ENCODE results near the gene TCIRG1. TPM values are rescaled to one million over a fixed set of nuclear protein-coding genes. Genes with fewer than 3 reads are reported as not detected.
A peak's percentile ranks its signal among the peaks of the same experiment; 100 is the strongest.

TCIRG1 gene
- total and polyA plus RNA-seq, 2 of the 13 experiments (the other 11 are each of a cell fraction or from before 2014, with no cell fraction given): 48.0 to 69.6 TPM

DNA sequence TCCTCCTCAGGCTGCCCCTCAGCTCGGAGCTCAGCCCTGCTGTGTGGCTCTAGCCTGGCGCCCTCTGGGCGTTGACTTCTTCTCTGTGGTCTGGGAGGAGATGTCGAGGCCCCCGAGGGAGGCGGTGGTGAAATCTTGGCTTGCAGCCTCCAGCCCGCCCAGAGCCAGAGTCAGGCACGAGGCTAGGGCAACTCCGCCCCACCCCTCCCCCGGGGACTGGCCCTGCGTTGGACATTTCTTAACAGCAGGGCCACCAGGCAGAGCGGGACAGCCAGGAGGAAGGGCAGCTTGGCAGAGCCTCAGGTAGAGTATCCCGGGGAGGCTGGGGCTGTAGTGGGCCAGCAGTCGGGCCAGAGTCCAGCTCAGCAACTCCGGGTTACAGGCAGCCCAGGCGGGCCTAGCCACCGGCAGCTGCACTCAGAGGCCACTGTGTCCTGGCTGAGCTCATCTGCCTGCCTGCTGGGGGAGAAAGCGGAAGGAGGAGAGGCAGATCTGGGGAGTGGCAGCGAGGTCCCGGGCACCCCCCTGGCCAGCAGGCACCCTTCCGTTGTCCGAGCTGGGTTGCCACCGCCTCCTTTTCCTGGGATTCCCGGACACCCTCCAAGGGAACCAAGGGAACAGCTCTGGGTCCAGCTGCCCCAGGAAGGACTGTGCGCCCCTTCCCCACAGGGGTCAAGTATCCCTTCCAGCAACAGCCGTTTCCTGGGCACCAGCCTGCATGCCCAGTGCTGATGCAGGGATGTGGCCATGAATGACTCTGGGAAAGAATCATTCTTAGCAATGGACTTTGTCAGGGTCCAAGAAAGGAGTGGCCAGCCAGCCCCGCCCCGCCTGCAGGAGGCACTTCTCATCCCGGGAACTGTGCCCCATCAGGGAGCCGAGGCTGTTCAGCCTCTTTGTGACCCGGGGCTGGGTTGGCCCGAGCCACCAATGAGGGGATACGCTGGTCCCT, 28.5 kb upstream of the TCIRG1 start, which contains the start of gene ALDH3B1 (continued):
- TF ChIP-seq, protein P1, sequence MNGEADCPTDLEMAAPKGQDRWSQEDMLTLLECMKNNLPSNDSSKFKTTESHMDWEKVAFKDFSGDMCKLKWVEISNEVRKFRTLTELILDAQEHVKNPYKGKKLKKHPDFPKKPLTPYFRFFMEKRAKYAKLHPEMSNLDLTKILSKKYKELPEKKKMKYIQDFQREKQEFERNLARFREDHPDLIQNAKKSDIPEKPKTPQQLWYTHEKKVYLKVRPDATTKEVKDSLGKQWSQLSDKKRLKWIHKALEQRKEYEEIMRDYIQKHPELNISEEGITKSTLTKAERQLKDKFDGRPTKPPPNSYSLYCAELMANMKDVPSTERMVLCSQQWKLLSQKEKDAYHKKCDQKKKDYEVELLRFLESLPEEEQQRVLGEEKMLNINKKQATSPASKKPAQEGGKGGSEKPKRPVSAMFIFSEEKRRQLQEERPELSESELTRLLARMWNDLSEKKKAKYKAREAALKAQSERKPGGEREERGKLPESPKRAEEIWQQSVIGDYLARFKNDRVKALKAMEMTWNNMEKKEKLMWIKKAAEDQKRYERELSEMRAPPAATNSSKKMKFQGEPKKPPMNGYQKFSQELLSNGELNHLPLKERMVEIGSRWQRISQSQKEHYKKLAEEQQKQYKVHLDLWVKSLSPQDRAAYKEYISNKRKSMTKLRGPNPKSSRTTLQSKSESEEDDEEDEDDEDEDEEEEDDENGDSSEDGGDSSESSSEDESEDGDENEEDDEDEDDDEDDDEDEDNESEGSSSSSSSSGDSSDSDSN (CRISPR knock-in tag; IDR thresholded peaks at IDR 0.05): peak; percentile 94
- TF ChIP-seq, protein P2, sequence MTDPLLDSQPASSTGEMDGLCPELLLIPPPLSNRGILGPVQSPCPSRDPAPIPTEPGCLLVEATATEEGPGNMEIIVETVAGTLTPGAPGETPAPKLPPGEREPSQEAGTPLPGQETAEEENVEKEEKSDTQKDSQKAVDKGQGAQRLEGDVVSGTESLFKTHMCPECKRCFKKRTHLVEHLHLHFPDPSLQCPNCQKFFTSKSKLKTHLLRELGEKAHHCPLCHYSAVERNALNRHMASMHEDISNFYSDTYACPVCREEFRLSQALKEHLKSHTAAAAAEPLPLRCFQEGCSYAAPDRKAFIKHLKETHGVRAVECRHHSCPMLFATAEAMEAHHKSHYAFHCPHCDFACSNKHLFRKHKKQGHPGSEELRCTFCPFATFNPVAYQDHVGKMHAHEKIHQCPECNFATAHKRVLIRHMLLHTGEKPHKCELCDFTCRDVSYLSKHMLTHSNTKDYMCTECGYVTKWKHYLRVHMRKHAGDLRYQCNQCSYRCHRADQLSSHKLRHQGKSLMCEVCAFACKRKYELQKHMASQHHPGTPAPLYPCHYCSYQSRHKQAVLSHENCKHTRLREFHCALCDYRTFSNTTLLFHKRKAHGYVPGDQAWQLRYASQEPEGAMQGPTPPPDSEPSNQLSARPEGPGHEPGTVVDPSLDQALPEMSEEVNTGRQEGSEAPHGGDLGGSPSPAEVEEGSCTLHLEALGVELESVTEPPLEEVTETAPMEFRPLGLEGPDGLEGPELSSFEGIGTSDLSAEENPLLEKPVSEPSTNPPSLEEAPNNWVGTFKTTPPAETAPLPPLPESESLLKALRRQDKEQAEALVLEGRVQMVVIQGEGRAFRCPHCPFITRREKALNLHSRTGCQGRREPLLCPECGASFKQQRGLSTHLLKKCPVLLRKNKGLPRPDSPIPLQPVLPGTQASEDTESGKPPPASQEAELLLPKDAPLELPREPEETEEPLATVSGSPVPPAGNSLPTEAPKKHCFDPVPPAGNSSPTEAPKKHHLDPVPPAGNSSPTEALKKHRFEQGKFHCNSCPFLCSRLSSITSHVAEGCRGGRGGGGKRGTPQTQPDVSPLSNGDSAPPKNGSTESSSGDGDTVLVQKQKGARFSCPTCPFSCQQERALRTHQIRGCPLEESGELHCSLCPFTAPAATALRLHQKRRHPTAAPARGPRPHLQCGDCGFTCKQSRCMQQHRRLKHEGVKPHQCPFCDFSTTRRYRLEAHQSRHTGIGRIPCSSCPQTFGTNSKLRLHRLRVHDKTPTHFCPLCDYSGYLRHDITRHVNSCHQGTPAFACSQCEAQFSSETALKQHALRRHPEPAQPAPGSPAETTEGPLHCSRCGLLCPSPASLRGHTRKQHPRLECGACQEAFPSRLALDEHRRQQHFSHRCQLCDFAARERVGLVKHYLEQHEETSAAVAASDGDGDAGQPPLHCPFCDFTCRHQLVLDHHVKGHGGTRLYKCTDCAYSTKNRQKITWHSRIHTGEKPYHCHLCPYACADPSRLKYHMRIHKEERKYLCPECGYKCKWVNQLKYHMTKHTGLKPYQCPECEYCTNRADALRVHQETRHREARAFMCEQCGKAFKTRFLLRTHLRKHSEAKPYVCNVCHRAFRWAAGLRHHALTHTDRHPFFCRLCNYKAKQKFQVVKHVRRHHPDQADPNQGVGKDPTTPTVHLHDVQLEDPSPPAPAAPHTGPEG (CRISPR knock-in tag; IDR thresholded peaks at IDR 0.05): no peak
- TF ChIP-seq MTF2 (CRISPR knock-in tag; IDR thresholded peaks at IDR 0.05; ENCODE audit: borderline replicate concordance) (peak; percentile 82; the same call in 1 of the 2 replicates), BORCS8-MEF2B (CRISPR knock-in tag; IDR thresholded peaks at IDR 0.05) (peak; percentile 44; the same call in 1 of the 2 replicates), SRSF9 (IDR thresholded peaks at IDR 0.05; ENCODE audit: borderline replicate concordance, insufficient read depth, low read depth, low read length, poor library complexity, severe bottlenecking) (no peak), ZNF333 (CRISPR knock-in tag; IDR thresholded peaks at IDR 0.05; ENCODE audit: borderline replicate concordance) (no peak), KMT2B (CRISPR knock-in tag; IDR thresholded peaks at IDR 0.05) (no peak), NCOA2 (CRISPR knock-in tag; IDR thresholded peaks at IDR 0.05) (no peak), RFX1 (IDR thresholded peaks at IDR 0.05) (no peak), ZSCAN22 (CRISPR knock-in tag; IDR thresholded peaks at IDR 0.05) (no peak), CENPT (CRISPR knock-in tag; IDR thresholded peaks at IDR 0.05; ENCODE audit: low read depth) (no peak), ZNF775 (CRISPR knock-in tag; IDR thresholded peaks at IDR 0.05; ENCODE audit: borderline replicate concordance) (no peak), ZSCAN25 (CRISPR knock-in tag; IDR thresholded peaks at IDR 0.05) (peak; percentile 63; the same call in 1 of the 2 replicates), NKX3-1 (CRISPR knock-in tag; IDR thresholded peaks at IDR 0.05) (peak; percentile 74; the same call in 1 of the 2 replicates), TBP (CRISPR knock-in tag; IDR thresholded peaks at IDR 0.05) (no peak), TRIM24 (CRISPR knock-in tag; IDR thresholded peaks at IDR 0.05) (no peak), ZBTB21 (CRISPR knock-in tag; IDR thresholded peaks at IDR 0.05) (no peak), CBX5 (CRISPR knock-in tag; IDR thresholded peaks at IDR 0.05; ENCODE audit: borderline replicate concordance) (peak; percentile 33; the same call in 1 of the 2 replicates), ZNF670 (CRISPR knock-in tag; IDR thresholded peaks at IDR 0.05; ENCODE audit: borderline replicate concordance) (no peak)
- TF ChIP-seq, protein P3, sequence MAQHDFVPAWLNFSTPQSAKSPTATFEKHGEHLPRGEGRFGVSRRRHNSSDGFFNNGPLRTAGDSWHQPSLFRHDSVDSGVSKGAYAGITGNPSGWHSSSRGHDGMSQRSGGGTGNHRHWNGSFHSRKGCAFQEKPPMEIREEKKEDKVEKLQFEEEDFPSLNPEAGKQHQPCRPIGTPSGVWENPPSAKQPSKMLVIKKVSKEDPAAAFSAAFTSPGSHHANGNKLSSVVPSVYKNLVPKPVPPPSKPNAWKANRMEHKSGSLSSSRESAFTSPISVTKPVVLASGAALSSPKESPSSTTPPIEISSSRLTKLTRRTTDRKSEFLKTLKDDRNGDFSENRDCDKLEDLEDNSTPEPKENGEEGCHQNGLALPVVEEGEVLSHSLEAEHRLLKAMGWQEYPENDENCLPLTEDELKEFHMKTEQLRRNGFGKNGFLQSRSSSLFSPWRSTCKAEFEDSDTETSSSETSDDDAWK (CRISPR knock-in tag; IDR thresholded peaks at IDR 0.05): no peak

Measured in HepG2 (cell line).